DMS53 (cell line): ENCODE data around the gene YPEL1.
A peak's percentile ranks its signal among the peaks of the same experiment; 100 is the strongest.
"Not testable (repeated sequence)": the region's sequence is repeated elsewhere in the genome, so short reads cannot be mapped to it uniquely, and the experiment has no call there.

Experiments used
- DNase-seq: peaks from one replicate; lab custom pipeline; 2025; lab: John Stamatoyannopoulos, UW

YPEL1 gene

DNA sequence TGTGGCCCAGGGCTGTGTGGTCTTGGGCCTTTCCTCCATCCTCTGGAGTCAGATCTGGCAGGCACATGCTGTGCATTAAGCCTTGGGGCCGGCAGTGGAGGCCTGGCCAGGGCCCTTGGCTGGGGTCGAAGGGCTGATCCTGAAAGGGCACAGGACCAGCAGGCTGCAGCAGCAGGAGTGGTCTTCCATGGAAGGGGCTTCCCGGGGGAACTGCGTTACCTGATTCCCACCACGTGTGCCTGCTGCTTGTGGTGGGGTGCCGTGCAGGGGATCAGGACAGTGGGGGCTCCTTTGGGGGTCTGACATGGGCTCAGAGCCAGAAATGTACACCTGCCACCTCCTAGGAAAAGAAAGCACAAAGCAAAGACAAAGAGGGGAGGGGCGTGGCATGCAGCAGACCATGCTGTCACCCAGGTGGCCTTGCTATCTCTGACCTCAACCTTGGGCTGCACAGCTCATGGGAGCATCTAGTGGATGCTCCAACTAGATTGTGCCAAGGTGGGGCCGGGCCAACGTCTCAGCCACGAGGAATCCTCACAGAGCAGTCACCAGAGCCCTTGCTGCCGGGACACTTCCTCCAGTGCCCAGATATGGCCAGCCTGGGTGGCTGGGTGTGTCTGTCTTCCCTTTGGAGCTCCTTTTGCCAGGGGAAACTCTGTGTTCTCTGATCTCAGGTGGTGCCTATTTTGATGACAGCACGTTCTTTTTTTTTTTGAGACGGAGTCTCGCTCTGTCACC, 17.9 kb upstream of the YPEL1 start:
- peak; percentile 2 for DNase-seq

DNA sequence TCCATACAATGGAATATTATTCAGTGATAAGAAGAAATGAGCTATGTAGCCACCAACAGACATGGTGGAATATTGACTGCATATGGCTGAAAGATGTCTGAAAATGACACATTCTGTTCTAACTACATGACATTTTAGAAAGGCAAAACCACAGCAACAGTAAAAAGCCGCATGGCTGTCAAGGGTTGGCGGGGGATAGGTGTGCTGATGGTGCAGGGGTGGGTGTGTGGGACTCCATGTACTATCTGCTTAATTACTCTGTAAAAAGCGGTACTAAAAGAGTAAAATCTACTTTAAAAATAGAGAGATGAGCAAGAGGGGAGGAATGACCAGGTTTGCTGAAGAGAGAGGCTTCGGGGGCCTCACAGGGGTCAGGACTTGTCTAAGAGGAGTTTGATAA, 16.7 kb upstream of the YPEL1 start:
- no peak for DNase-seq

DNA sequence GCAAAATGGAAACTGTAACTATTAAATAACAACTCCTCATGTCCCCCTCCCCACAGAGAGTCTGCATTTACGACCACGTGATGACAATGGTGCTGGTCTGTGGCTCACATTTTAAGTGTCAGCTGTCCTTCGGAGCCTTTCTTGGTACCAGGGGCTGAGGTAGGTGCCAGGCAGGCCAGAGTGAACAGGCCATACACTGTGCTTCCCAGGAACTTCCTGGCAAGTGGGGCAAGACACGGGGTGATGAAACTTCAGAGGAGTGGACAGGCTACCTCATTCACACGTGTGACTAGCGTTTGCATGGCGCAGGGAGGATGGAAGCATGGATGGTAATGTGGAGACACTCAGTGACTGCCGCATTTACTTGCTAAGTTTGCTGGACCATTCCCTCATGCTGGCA, 10.4 kb upstream of the YPEL1 start:
- no peak for DNase-seq

DNA sequence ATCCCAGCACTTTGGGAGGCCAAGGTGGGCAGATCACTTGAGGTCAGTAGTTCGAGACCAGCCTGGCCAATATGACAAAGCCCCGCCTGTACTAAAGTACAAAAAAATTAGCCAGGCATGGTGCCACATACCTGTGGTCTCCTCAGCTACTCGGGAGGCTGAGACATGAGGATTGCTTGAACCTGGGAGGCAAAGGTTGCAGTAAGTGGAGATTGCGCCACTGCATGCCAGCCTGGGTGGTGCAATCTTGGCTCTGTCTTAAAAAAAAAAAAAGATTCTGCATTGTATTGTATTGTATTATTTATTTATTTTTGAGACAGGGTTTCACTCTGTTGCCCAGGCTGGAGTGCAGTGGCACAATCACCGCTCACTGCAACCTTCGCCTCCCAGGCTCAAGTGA, 9.3 kb upstream of the YPEL1 start:
- DNase-seq, result not testable (repeated sequence)

DNA sequence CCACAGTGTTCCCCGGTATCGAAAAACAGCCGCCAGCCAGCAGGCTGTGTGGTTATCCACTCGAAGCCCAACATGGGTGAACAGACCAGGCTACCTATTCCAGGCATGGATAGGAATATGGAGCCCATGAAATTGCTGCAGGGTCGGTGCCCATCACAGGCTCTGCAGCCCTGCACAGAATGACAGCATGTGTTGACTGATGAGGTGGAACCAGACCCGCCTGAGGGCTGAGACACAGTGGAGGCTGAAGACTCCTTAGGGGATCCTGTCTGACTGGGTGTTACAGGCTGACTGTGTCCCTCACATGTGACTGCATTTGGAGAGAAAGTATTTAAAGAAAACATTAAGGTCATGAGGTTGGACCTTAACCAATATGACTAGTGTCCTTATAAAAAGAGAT, 6.2 kb upstream of the YPEL1 start:
- DNase-seq, result no peak

DNA sequence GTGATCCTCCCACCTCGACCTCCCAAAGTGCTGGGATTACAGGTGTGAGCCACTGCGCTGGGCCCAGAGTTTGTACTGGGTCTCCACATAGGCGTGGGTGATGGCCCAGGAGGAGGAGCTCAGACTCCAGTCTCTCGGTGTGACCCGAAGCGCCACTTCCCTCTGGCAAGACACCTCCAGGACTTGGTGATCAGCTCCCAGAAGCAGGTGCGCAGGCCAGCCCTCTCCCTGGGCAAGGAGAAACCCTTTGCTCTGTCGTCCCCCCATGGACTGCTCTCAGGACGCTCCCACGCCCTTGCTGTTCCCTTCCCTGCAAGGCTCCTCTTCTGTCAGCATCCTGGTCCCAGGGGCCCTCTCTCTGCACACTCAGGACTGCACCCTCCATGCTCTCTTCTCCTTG, 5.5 kb upstream of the YPEL1 start:
- DNase-seq, result no peak

DNA sequence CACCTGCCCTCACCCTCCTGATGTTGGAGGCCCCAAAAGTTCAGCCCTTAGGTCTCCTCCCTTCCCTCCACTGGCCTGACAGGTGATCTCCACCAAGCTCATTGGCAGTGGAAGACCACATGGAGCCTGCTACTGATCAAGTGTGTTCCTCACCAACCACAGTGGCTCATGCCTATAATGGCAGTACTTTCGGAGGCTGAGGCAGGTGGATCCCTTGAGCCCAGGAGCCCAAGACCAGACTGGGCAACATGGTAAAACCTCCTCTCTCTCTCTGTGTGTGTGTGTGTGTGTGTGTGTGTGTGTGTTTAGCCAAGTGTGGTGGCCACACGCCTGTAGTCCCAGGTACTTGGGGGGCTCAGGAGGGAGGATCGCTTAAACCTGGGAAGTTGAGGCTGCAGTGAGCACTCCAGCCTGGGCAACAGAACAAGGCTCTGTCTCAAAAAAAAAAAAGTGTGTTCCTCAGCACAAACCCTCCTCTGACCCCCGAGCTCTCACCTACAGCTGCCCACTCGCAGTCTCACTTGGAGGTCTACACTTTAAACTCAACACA, 4.3 kb upstream of the YPEL1 start:
- DNase-seq, result no peak

DNA sequence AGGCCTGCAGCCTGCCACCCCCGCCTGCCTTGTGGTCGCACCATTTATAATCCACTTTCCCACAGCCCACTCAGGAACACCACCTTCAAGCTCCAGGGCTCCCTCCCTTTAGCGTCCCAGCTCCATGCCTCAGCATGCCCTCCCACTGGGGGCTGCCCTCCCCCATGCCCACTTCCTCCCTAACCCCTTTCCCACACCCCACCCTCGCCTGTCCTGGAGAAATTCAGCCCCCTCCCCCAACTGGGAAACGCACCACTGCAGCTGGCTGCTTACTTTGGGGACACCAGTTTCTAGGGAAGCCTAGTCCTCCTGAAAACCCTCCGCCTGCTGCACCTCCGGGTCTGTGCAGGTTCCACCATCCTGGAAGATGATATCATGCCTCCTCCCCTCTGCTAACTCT, 3.4 kb upstream of the YPEL1 start:
- DNase-seq, result no peak

DNA sequence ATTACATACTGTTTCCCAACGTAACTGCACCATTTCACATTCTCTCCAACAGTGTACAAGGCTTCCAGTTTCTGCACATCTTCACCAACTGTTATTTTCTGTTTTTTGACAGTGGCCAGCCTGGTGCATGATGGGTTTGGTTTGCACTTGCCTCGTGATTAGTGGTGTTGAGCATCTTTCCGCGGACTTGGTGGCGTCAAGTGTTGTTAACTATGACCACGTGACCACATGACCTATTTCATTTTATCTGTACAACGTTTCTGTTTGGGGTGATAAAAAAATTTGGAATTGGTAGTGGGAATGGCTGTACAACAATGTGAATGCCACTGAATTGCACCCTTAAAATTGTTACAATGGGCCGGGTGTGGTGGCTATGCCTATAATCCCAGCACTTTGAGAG, 2.5 kb upstream of the YPEL1 start:
- DNase-seq, result no peak

DNA sequence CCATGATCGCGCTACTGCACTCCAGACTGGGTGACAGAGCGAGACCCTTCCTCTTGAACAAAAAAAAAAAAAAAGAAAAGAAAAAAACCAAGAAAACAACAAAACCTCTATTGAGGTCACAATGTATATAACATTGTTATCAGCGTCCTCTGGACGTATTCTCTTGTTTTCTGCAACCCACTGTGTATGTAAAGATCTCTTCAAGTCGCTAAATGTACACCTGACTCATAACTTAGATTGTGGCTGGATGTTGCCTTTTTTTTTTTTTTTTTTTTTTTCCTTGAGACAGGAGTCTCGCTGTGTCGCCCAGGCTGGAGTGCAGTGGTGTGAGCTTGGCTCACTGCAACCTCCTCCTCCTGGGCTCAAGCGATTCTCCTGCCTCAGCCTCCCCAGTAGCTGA, 1.4 kb upstream of the YPEL1 start:
- no peak for DNase-seq

DNA sequence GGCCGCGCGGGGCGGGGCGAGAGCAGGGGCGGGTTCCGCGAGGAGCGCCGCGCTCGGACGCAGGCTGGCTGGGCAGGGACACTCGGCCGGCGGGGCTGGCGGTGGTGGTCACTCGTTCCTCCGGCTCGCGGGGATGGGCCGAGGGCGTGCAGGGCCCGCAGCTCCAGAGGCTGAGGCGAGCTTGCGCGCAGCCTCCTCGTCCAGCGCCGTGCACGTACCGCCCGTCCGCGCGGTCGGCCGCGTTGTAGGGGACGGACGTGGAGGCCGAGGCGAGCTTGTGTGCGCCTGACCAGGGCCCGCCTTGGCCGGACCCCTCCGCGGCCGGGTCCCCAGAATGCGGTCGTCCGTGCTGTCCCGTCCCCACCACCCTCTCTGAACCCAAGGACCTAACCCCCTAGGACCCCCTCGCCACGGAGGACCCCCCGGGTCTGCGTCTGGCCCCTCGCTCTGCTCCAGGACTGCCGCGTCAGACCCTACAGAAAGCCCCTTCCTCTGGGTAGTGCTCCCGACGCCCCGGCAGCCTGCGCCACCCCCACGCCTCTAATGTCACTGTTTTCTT, 569 bp upstream of the YPEL1 start:
- DNase-seq, result peak; percentile 80

DNA sequence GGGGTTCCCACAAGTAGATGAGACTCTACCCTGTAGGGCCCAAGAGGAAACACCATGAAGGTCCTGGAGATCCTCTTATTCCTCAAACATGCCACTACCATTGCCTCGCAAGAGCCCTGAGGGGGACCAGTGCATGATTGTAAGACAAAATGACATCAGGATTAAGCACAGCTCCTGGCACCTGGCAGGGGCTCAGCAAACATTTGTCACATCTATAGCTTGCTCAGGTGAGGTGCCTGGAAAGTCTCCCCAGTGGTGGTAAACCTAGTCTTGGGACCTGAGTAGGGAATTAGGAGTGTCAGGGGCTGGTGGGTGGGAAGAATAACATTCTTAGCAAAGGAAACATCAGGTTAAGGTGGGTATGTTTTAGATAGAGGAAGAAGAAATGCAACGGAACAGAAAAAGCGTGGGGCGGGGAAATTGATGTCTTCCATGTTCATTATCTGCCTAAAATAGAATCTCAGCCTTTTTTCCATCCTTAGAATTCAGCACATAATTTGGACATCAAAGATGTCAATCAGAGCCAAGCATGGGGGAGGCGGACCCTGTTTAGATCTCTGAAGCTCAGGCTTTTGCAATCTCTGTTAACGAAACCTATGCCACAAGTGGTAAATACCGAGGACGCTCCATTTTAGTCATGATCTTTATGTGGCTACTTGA, 924 bp downstream of the YPEL1 start:
- peak; percentile 29 for DNase-seq

DNA sequence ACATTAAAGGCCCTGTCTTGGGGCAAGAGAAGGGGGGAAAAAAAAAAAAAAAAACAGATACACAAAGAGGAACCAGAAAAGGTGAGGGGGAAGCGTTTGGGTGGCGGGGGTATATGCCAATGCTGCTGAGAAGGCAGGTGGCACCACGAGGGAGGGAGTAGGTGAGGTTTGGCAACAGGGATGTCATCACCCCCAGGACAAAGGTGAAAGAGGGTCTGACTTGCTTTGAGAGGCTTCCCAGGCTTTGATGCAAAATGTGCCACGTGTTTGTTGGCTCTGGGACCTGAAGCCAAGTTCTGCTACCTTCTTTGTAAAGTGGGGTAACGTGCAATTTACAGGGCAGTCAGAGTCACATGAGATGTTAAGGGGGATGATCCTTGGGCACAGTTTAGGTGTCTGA, 4.1 kb downstream of the YPEL1 start:
- no peak for DNase-seq

DNA sequence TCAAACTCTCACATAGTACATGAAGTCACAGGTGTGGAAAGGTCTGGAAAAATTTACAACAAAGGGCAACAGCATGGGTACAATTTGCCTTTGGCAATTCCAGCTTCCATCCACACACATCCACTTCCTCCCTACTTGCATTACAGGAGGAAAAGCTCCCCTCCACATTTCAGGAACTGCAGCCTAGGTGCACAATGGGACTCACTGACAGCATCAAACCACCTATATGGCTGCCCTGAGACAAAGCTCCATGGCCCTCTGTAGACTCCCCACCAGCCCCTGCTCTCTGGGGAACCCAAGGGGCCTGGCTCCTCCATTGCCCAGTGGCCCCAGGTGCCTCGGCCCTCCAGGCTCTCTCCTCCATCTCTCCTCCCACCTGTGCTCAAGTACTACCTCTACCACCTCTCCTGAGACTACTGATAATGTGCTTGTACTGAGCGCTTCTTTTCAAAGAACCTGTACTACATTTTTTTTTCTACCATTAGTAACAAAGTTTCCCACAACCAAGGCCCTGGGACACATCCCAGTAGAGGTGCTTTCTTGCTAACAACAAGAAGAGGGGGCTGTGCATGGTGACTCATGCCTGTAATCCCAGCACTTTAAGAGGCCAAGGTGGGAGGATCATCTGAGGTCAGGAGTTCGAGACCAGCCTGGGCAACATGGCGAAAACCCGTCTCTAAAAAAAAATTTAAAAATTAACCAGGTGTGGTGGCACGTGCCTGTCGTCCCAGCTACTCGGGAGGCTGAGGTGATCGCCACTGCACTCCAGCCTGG, 4.9 kb downstream of the YPEL1 start:
- DNase-seq, result no peak

DNA sequence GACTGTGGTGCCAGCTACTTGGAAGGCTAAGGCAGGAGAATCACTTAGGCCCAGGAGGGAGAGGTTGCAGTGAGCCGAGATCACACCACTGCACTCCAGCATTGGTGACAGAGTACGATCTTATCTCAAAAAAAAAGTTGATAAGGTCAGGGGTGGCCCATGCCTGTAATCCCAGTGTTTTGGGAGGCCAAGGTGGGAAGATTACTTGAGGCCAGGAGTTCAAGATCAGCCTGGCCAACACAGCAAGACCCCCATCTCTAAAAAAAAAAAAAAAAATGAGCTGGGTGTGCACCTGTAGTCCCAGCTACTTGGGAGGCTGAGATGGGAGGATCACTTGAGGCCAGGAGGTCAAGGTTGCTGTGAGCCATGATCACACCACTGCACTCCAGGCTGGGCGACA, 6.4 kb downstream of the YPEL1 start:
- not testable (repeated sequence) for DNase-seq

DNA sequence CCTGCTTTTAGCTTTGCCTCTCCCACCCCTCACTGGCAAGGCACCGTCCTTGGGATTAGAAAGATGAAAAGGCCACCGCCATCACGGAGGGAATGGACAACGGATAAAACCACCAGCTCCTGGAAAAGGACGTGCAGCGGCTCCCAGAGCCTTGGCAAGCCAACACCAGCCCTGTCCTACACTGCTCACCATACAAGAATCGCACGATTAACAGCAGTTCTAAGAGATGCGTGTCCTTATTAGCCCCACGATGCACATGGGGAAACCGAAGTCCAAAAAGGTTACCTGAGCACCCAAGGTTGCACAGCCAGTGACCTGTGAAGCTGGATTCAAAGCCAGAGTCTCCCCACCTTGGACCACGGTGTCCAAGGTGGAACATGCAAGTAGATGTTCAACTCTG, 7.3 kb downstream of the YPEL1 start:
- no peak for DNase-seq

DNA sequence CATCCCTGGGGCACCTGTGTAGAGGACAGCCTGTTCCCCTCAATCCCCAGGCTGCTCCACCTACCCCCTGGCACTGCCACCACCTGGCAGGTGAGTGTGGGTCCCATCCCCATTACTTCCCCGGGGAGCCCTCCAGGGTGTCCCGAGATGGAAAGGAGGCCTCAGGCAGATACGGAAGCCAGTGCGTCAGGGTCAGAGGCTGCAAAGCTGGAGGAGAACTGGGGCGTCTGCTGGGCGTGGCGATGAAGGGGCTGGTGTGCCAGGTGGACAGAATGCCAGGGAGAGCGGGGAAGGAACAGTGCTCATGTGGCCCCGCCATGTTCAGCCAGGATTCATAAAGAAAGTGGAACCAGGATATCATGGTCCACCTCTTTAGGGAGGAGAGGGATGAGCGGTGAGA, 7.8 kb downstream of the YPEL1 start:
- DNase-seq, result no peak

DNA sequence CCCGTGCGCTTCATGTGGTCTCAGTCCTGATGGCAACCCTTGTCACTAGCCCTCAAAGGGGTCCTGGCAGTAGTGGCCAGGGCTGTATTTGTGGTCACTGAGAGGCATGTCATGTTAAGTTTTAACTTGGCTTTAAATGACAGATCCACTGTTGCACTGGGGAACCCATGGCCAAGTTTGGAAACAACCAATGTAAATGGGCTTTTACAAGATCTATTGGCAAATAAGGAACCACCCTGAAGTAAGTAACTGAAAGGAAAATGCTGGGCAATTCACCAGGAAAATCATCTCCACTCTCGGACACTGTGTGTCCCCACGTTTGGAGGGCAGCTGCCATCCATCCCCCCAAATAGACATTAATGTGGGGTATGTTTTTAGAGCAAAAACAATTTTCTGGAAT, 8.4 kb downstream of the YPEL1 start:
- DNase-seq, result no peak

DNA sequence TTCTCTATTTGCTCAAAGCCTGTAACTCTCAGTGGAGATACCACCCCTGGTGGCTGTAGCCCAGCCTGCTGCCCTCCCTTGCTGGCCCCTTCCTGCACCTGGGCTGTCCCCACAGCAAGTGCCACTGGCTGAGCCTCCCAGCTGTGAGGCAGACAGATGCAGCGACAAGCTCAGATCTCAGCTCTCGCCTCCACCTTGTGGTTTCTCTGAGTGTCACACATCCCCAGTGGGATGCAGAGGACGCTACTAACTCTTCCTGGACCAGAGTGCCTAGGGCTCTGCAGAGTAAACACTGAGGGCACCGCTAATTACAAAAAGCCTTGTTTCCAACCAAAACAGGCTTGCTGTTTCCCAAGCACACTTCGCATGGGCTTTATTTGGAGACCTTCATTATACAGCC, 8.9 kb downstream of the YPEL1 start:
- peak; percentile 30 for DNase-seq

DNA sequence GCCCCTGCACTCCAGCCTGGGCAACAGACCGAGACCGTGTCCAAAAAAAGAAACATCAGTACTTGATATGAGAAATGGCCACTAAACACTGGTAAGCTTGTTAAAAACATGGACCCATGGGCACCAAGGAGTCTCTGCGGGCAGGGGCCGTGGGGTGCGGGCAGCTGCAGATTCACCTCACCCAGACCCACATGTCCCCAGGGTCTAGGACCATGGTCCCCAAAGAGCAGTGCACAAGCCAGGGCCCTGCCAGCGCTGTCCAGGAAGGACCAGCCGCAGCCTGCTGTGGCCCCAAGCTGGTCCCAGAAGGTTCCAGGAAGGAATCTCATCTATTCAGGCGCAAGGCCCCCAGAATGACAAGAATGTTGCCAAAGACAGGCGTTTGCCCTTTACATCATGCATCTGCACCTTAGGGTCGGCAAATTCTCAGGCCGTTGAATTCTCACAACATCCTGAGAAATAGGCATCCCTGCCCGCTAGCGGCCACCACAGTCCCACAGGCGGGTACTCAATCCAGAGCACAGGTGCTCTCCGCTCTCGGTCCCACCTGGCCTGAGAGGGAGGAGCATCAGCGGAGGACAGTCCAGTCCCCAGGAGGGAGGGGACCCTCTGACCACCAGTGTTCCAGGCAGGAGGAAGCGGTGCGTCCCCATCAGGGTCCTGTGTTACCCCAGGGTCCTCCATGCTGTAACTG, 9.5 kb downstream of the YPEL1 start:
- DNase-seq, result no peak

DNA sequence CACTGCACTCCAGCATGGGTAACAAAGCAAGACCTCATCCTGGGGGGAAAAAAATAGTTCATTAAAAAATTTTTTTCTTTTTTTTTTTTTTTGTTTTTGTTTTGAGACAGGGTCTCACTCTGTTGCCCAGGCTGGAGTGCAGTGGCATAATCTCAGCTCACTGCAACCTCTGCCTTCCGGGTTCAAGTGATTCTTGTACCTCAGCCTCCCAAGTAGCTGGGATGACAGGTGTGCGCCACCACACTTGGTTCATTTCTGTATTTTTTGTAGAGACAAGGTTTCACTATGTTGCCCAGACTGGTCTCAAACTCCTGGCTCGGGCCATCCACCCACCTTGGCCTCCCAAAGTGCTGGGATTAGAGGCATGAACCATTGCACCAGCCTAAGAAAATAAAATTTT, 11.1 kb downstream of the YPEL1 start:
- not testable (repeated sequence) for DNase-seq
